CD4-positive, alpha-beta T cell treated with Interferon gamma for 1 hour (primary cell): Measurements from ENCODE around the gene PPP2R2D.
A peak's percentile ranks its signal among the peaks of the same experiment; 100 is the strongest.
"Not testable (repeated sequence)": the region's sequence is repeated elsewhere in the genome, so short reads cannot be mapped to it uniquely, and the experiment has no call there.

Experiments used
- DNase-seq: peaks from one replicate; pipeline ENCODE4 v3.0.0-alpha.2; 2020

The PPP2R2D gene

GRCh38 chr10:131979336-131979735, 78.5 kb downstream of the PPP2R2D start:
- no peak for DNase-seq

- DNase-seq = no peak
These were observed 79.0 kb downstream of the PPP2R2D start for GRCh38 chr10:131979821-131980270.

- DNase-seq = no peak
These were observed 79.5 kb downstream of the PPP2R2D start for GRCh38 chr10:131980321-131980720.

GRCh38 chr10:131980761-131981428, 80.1 kb downstream of the PPP2R2D start:
- DNase-seq = no peak

GRCh38 chr10:131981429-131982184, 80.8 kb downstream of the PPP2R2D start, which contains the start of gene BNIP3:
Gene BNIP3 (minus strand): TSS chr10:131981923. CDS start chr10:131981806, 117 bp downstream.
- DNase-seq = peak; percentile 95

- no peak for DNase-seq
These were observed 81.5 kb downstream of the PPP2R2D start for GRCh38 chr10:131982185-131982756.

- no peak for DNase-seq
These were observed 82.0 kb downstream of the PPP2R2D start for GRCh38 chr10:131982796-131983195.

- DNase-seq = no peak
These were observed 83.0 kb downstream of the PPP2R2D start for GRCh38 chr10:131983780-131984179.

GRCh38 chr10:131986851-131987250, 86.0 kb downstream of the PPP2R2D start:
- DNase-seq = not testable (repeated sequence)

- not testable (repeated sequence) for DNase-seq
These were observed 86.5 kb downstream of the PPP2R2D start for GRCh38 chr10:131987301-131987700.

GRCh38 chr10:131987786-131988185, 87.0 kb downstream of the PPP2R2D start:
- DNase-seq = not testable (repeated sequence)

GRCh38 chr10:131991726-131992125, 90.9 kb downstream of the PPP2R2D start:
- no peak for DNase-seq

- DNase-seq = no peak
These were observed 92.5 kb downstream of the PPP2R2D start for GRCh38 chr10:131993275-131993674.

- DNase-seq = no peak
These were observed 93.6 kb downstream of the PPP2R2D start for GRCh38 chr10:131994435-131994834.

GRCh38 chr10:131996466-131997365, 95.9 kb downstream of the PPP2R2D start:
- no peak for DNase-seq

- DNase-seq = no peak
These were observed 96.7 kb downstream of the PPP2R2D start for GRCh38 chr10:131997366-131998049.

- DNase-seq = no peak
These were observed 97.4 kb downstream of the PPP2R2D start for GRCh38 chr10:131998050-131998844.

GRCh38 chr10:131998845-131999681, 98.3 kb downstream of the PPP2R2D start:
- DNase-seq = no peak

- peak; percentile 24 for DNase-seq
These were observed 100.6 kb downstream of the PPP2R2D start for GRCh38 chr10:132001238-132001972.

GRCh38 chr10:132002004-132002403, 101.2 kb downstream of the PPP2R2D start:
- no peak for DNase-seq
